22Rv1 (cell line): Measurements from ENCODE around the gene WDR70.
A peak's percentile ranks its signal among the peaks of the same experiment; 100 is the strongest.

ENCODE experiments used
- H3K27ac ChIP-seq: fragments of 450-650 bp; 2 replicates; pipeline ENCODE4 v1.5.1; 2017
- CTCF ChIP-seq: fragments of 450-650 bp; IDR thresholded peaks from 2 replicates; pipeline ENCODE4 v1.5.1; 2017; ENCODE audit warnings: mild to moderate bottlenecking
- ZFX ChIP-seq: fragments of 450-650 bp; IDR thresholded peaks from 2 replicates; pipeline ENCODE4 v1.6.1; 2017; ENCODE audit warnings: antibody characterized with exemption, borderline replicate concordance

Gene WDR70

GRCh38 chr5:37495210-37495609 is 116.1 kb downstream of the WDR70 start:
- TF ChIP-seq ZFX (no peak), CTCF (peak; percentile 68)
- peak overlapping the region; percentile 87 for H3K27ac ChIP-seq

GRCh38 chr5:37495668-37496347 is 116.7 kb downstream of the WDR70 start:
- no peak for TF ChIP-seq CTCF
- no peak for TF ChIP-seq ZFX
- H3K27ac ChIP-seq = peak overlapping the region; percentile 87

- H3K27ac ChIP-seq = peak overlapping the region; percentile 87
- TF ChIP-seq CTCF (no peak), ZFX (no peak)
Observed at GRCh38 chr5:37496902-37497445, 117.9 kb downstream of the WDR70 start.

GRCh38 chr5:37501152-37501551 is 122.0 kb downstream of the WDR70 start:
- no peak for TF ChIP-seq CTCF
- TF ChIP-seq ZFX = no peak

GRCh38 chr5:37506241-37506640 is 127.1 kb downstream of the WDR70 start:
- H3K27ac ChIP-seq = no peak overlapping the region
- TF ChIP-seq ZFX (no peak), CTCF (no peak)

More at GRCh38 chr5:37501152-37501551, 122.0 kb downstream of the WDR70 start:
- H3K27ac ChIP-seq = peak overlapping the region; percentile 77

- H3K27ac ChIP-seq = no peak overlapping the region
- TF ChIP-seq CTCF = no peak
- TF ChIP-seq ZFX = no peak
Observed at GRCh38 chr5:37506722-37507121, 127.6 kb downstream of the WDR70 start.

- TF ChIP-seq CTCF (no peak), ZFX (no peak)
- H3K27ac ChIP-seq = no peak overlapping the region
Observed at GRCh38 chr5:37511646-37512045, 132.5 kb downstream of the WDR70 start.
